Endothelial cell of umbilical vein (primary cell): ENCODE measurements around the gene IRF2. TPM values are rescaled to one million over a fixed set of nuclear protein-coding genes. Genes with fewer than 3 reads are reported as not detected.

Source experiments
- BruUV-seq: library from RNA; stranded (reverse); fragments of 400-500 nt; replicated peaks from 2 replicates; lab custom pipeline; 2021; lab: Mats Ljungman, UMichigan
- CTCF ChIA-PET: fragments of 300-600, 350-600 bp; sonication (Branson Sonifier 250); formaldehyde crosslinking; loops from one replicate; lab custom pipeline; 2021; ENCODE audit warnings: antibody characterized with exemption, inconsistent platforms; lab: Charles Lee
- POLR2A ChIA-PET: fragments of 300-600, 350-600 bp; sonication (Branson Sonifier 250); formaldehyde crosslinking; loops from one replicate; lab custom pipeline; 2021; ENCODE audit warnings: antibody characterized with exemption, inconsistent platforms; lab: Charles Lee
- DNase-seq: peaks from one replicate; pipeline ENCODE4 v3.0.0-alpha.2; 2011; ENCODE audit warnings: low read depth, low spot score
- FAIRE-seq: peaks from 2 replicates; lab custom pipeline; 2011; peaks lifted over from hg19 to GRCh38; lab: Jason Lieb, UNC
- H2AFZ ChIP-seq: 2 replicates; pipeline ENCODE4 v1.6.0; 2012; ENCODE audit warnings: low read depth, low read length, control low read depth, inconsistent platforms
- H3K27ac ChIP-seq: 2 replicates; pipeline ENCODE4 v1.5.1; 2011; ENCODE audit warnings: low read depth, mild to moderate bottlenecking, control low read depth, low read length, moderate library complexity; ENCODE audit not compliant: insufficient read depth
- H3K27me3 ChIP-seq, 2 experiments: 2 replicates each; pipeline versions ENCODE4 v1.6.0 to v1.6.1; 2011; ENCODE audit warnings: low read length in 2 of 2, mixed read lengths in 1 of 2; ENCODE audit not compliant: control insufficient read depth in 2 of 2, insufficient read depth in 2 of 2
- H3K36me3 ChIP-seq, 2 experiments: 2 replicates in 1 of 2; 3 replicates in 1 of 2; pipeline ENCODE4 v1.5.1; 2011; ENCODE audit warnings: low read length in 2 of 2, mild to moderate bottlenecking in 1 of 2, moderate library complexity in 1 of 2; ENCODE audit not compliant: control insufficient read depth in 2 of 2, insufficient read depth in 2 of 2; ENCODE audit errors: extremely low read depth in 1 of 2
- H3K4me1 ChIP-seq: 3 replicates; pipeline ENCODE4 v1.5.1; 2011; ENCODE audit warnings: mild to moderate bottlenecking, low read length; ENCODE audit not compliant: control insufficient read depth, insufficient read depth; ENCODE audit errors: extremely low read depth
- H3K4me2 ChIP-seq: 2 replicates; pipeline ENCODE4 v1.6.1; 2011; ENCODE audit warnings: low read length, control low read depth, mixed read lengths; ENCODE audit not compliant: insufficient read depth
- H3K4me3 ChIP-seq, 3 experiments: fragments of 200-600 bp in 1 of 3; sonication (generic), shearing (Covaris generic) in 1 of 3; replicated peaks in 1 of 3; 2 replicates each; pipeline ENCODE4 v1.5.1; 2011 to 2016; ENCODE audit warnings: control low read depth in 3 of 3, low read length in 3 of 3, mild to moderate bottlenecking in 2 of 3, inconsistent platforms in 1 of 3, low read depth in 1 of 3, moderate library complexity in 1 of 3; ENCODE audit not compliant: insufficient read depth in 1 of 3
- H3K79me2 ChIP-seq: 2 replicates; pipeline ENCODE4 v1.6.0; 2012; ENCODE audit warnings: low read length, inconsistent platforms; ENCODE audit not compliant: control insufficient read depth, insufficient read depth
- H3K9ac ChIP-seq: replicated peaks from 2 replicates; pipeline ENCODE3; 2011; ENCODE audit warnings: low read length, control low read depth; ENCODE audit not compliant: insufficient read depth; ENCODE audit errors: extremely low read depth
- H3K9me1 ChIP-seq: replicated peaks from 3 replicates; pipeline ENCODE4 v1.6.0; 2011; ENCODE audit warnings: mild to moderate bottlenecking, low read length; ENCODE audit not compliant: control insufficient read depth, insufficient read depth; ENCODE audit errors: extremely low read depth
- H3K9me3 ChIP-seq: replicated peaks from 2 replicates; pipeline ENCODE4 v1.5.1; 2012; ENCODE audit warnings: low read length, inconsistent platforms; ENCODE audit not compliant: control insufficient read depth, insufficient read depth
- H4K20me1 ChIP-seq: replicated peaks from 2 replicates; pipeline ENCODE3; 2011; ENCODE audit warnings: mild to moderate bottlenecking, low read length; ENCODE audit not compliant: control insufficient read depth, insufficient read depth; ENCODE audit errors: extremely low read depth
- CTCF ChIP-seq, 2 donors: IDR thresholded peaks; 1 replicate in 1 of 2; 2 replicates in 1 of 2; pipeline ENCODE4 v1.5.1; 2011; ENCODE audit warnings: low read length in 2 of 2, mild to moderate bottlenecking in 2 of 2, moderate library complexity in 2 of 2, control low read depth in 1 of 2, inconsistent platforms in 1 of 2, low read depth in 1 of 2; ENCODE audit not compliant: insufficient read depth in 1 of 2; ENCODE audit errors: extremely low read depth in 1 of 2
- EZH2 ChIP-seq: IDR thresholded peaks from 2 replicates; pipeline ENCODE4 v1.6.1; 2012; ENCODE audit warnings: borderline replicate concordance, low read depth, mild to moderate bottlenecking, moderate library complexity, low read length, inconsistent platforms; ENCODE audit not compliant: severe bottlenecking
- FOS ChIP-seq: IDR thresholded peaks from 2 replicates; pipeline ENCODE4 v1.6.1; 2011; ENCODE audit warnings: mild to moderate bottlenecking, low read length, moderate library complexity, borderline replicate concordance; ENCODE audit not compliant: insufficient read depth
- GATA2 ChIP-seq: IDR thresholded peaks from 2 replicates; pipeline ENCODE4 v1.7.0; 2011; ENCODE audit warnings: low read depth, mild to moderate bottlenecking, moderate library complexity, mixed read lengths, low read length; ENCODE audit not compliant: insufficient read length, insufficient read depth
- JUN ChIP-seq: IDR thresholded peaks from 2 replicates; pipeline ENCODE4 v1.6.1; 2011; ENCODE audit warnings: borderline replicate concordance, low read depth; ENCODE audit not compliant: insufficient read length, insufficient read depth
- MAX ChIP-seq: IDR thresholded peaks from 2 replicates; pipeline ENCODE4 v1.6.1; 2011; ENCODE audit not compliant: insufficient read depth, insufficient read length
- MYC ChIP-seq: IDR thresholded peaks from one replicate; pipeline ENCODE4 v1.6.1; 2011; ENCODE audit warnings: mild to moderate bottlenecking, low read depth, low read length
- POLR2A ChIP-seq: IDR thresholded peaks from 2 replicates; pipeline ENCODE4 v1.6.1; 2012; ENCODE audit warnings: low read depth, mild to moderate bottlenecking, control low read depth, low read length
- POLR2AphosphoS5 ChIP-seq: IDR thresholded peaks from 2 replicates; pipeline ENCODE4 v1.6.1; 2012; ENCODE audit warnings: low read depth, mild to moderate bottlenecking, control low read depth, low read length, moderate library complexity; ENCODE audit not compliant: insufficient read depth
- dilution Hi-C: fragments of 300-500 bp; cut with MboI; formaldehyde crosslinking; loops from one replicate; pipeline ENCODE4 v1.15.0; 2019; ENCODE audit warnings: low sequenced_read_pairs; ENCODE audit not compliant: extremely low pct_ligation_motif_present
- intact Hi-C: fragments of 100-400 bp; cut with micrococcal nuclease; formaldehyde crosslinking; loops from one replicate; pipeline ENCODE4 v1.10.0; 2022
- polyA plus RNA-seq, 4 experiments: library from polyadenylated mRNA; depleted of rRNA in 3 of 4; stranded (reverse) in 3 of 4; unstranded in 1 of 4; fragments of >200 nt; gene quantifications; 2 replicates each; pipeline versions ENCODE4 v1.2.1 to v1.2.3, GENCODE V29; 2011 to 2012; ENCODE audit warnings: missing spikeins in 1 of 4
- total RNA-seq: library from RNA; stranded (reverse); gene quantifications from 2 replicates; pipeline ENCODE4 v1.2.3, GENCODE V29; 2021

The IRF2 gene
- total and polyA plus RNA-seq, 2 donors (not counting 3 experiments of a cell fraction or from before 2014, with no cell fraction given) = 26.9 to 27.6 TPM

GRCh38 chr4:184515606-184516005 lies 41.3 kb upstream of the IRF2 start:
- H3K36me3 ChIP-seq = no peaks in the 10 kb centered on the region
- no peaks in the 10 kb centered on the region for H4K20me1 ChIP-seq
- no peak overlapping the region for H3K9ac ChIP-seq
- ChIA-PET POLR2A (no interaction called here), CTCF (interaction anchor here (1.1 to 2.0 kb wide), 5 partner anchors 8 to 251 kb away, joined by 3 to 8 read pairs (median 4); partner anchors contain the start of gene IRF2)
- H3K27ac ChIP-seq = no peak overlapping the region
- H3K4me3 ChIP-seq = no peak overlapping the region
- no peak for DNase-seq
- H3K4me1 ChIP-seq = peaks cover 4% of the 10 kb centered on the region
- no peaks in the 10 kb centered on the region for H3K9me1 ChIP-seq
- intact Hi-C loops (no loop called here), dilution Hi-C loops (no loop called here)
- H3K27me3 ChIP-seq = no peaks in the 10 kb centered on the region
- FAIRE-seq = no peak
- H3K9me3 ChIP-seq = no peaks in the 10 kb centered on the region
- no peak overlapping the region for H2AFZ ChIP-seq
- no peaks in the 10 kb centered on the region for H3K79me2 ChIP-seq
- no peak for TF ChIP-seq FOS
- no peak for TF ChIP-seq CTCF (IDR thresholded peaks at IDR 0.05; ENCODE audit: extremely low read depth in 1 of 2, insufficient read depth in 1 of 2, low read depth in 1 of 2, low read length in 2 of 2)
- no peak for TF ChIP-seq JUN
- no peak for TF ChIP-seq EZH2
- no peak for TF ChIP-seq GATA2
- no peak for TF ChIP-seq MAX
- TF ChIP-seq POLR2A = no peak
- TF ChIP-seq POLR2AphosphoS5 = no peak
- no peak for TF ChIP-seq MYC
- no peak overlapping the region for H3K4me2 ChIP-seq
- no TSS peak for BruUV-seq
